SK-N-MC (cell line): ENCODE data around the gene STON2.

Experiments
- EZH2 ChIP-seq: fragments of 200-600 bp; sonication (generic); IDR thresholded peaks from one replicate; pipeline ENCODE4 v1.6.1; 2017; ENCODE audit warnings: antibody characterized with exemption
- POLR2AphosphoS5 ChIP-seq: IDR thresholded peaks from 2 replicates; pipeline ENCODE4 v1.6.1; 2012; ENCODE audit warnings: mild to moderate bottlenecking, low read depth, low read length, borderline replicate concordance

DNA sequence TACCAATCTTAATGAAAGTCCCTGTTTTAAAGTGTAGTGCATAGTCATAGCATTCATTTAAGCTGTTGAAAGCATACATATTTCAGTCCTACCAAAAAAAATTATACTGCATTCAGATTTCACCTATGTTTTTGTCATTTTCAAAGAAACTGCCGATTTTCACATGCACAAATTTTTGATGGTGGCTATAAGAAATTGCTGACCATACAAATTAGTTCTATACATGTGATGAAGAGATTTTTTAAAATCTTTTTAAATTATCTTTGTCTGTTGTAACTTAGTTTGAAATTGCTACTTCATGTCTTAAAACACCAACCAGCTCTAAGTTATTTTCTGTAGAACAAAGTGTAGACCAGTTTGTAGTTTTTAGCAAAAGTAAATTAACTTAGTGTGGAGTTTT, 175.9 kb downstream of the STON2 start:
- TF ChIP-seq EZH2 (no peak), POLR2AphosphoS5 (no peak)
